ENCODE results near the gene PCBP3.
"Not testable (repeated sequence)": the region's sequence is repeated elsewhere in the genome, so short reads cannot be mapped to it uniquely, and the experiment has no call there.

PCBP3 gene

DNA sequence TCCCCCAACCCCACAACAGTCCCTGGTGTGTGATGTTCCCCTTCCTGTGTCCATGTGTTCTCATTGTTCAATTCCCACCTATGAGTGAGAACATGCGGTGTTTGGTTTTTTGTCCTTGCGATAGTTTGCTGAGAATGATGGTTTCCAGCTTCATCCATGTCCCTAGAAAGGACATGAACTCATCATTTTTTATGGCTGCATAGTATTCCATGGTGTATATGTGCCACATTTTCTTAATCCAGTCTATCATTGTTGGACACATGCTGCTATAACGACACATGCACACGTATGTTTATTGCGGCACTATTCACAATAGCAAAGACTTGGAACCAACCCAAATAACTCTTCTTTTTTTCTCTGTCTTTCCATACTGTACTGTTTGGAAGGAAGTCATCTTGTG, 66.8 kb downstream of the PCBP3 start:
- H3K36me3 ChIP-seq (ENCODE audit: control insufficient read depth, insufficient read depth, low read length) = not testable (repeated sequence)

DNA sequence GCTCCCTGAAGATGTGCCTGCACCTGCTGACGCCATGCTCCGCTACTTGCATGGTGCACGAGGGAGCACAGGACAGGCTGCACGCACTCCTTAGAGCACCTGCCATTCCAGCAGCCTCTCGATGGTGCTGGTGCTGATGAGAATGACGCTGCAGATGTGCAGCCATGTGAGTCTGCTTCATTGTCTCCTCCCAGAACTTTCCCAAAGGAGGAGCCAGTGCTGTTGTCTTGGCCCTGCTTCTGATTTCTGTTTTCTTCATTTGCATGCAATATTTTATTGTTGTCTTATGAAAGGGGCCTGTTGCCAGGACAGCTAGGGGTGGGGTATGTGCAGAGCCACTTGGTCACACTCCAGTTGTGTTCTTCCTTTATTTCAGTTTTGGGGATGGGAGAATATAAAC, 70.1 kb downstream of the PCBP3 start:
- Histone ChIP-seq H3K4me3 (ENCODE audit: low read length) (no peak overlapping the region), H3K4me1 (ENCODE audit: control insufficient read depth, insufficient read depth, low read length) (no peaks in the 10 kb centered on the region), H3K9me3 (ENCODE audit: control insufficient read depth, low read length) (no peaks in the 10 kb centered on the region), H3K36me3 (ENCODE audit: control insufficient read depth, insufficient read depth, low read length) (no peaks in the 10 kb centered on the region), H3K27me3 (ENCODE audit: control insufficient read depth, insufficient read depth, low read length) (no peaks in the 10 kb centered on the region), H3K9ac (ENCODE audit: low read length) (no peak overlapping the region)

More for the DNA sequence above, 66.8 kb downstream of the PCBP3 start:
- not testable (repeated sequence) for H3K4me3 ChIP-seq (ENCODE audit: low read length); H3K27me3 ChIP-seq (ENCODE audit: control insufficient read depth, insufficient read depth, low read length); H3K4me1 ChIP-seq (ENCODE audit: control insufficient read depth, insufficient read depth, low read length); H3K9me3 ChIP-seq (ENCODE audit: control insufficient read depth, low read length); H3K9ac ChIP-seq (ENCODE audit: low read length)

GRCh38 chr21:45715441-45715840, 71.9 kb downstream of the PCBP3 start:
- Histone ChIP-seq H3K36me3 (ENCODE audit: control insufficient read depth, insufficient read depth, low read length) (no peaks in the 10 kb centered on the region), H3K4me3 (ENCODE audit: low read length) (no peak overlapping the region), H3K9me3 (ENCODE audit: control insufficient read depth, low read length) (no peaks in the 10 kb centered on the region), H3K4me1 (ENCODE audit: control insufficient read depth, insufficient read depth, low read length) (no peaks in the 10 kb centered on the region), H3K9ac (ENCODE audit: low read length) (no peak overlapping the region), H3K27me3 (ENCODE audit: control insufficient read depth, insufficient read depth, low read length) (no peaks in the 10 kb centered on the region)

DNA sequence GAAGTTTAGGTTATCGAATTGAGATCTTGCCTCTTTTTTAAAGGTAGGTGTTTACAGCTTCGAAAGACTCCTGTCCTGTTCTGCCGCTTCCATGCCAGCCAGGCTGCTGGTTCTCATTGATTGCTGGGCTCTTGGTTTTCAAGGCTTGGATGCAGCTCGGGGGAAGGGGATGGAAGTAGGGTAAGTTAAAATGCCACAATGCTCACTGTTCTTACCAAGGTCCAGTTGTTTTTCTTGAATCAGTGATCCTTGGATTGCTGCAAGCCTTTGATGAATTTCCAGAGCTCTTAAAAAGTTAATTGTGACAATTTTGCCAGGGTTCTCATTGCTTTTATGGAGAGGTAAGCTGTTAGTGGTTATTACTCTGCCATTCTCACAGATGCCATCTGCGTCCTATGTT, 74.9 kb downstream of the PCBP3 start:
- Histone ChIP-seq H3K9ac (ENCODE audit: low read length) (no peak overlapping the region), H3K36me3 (ENCODE audit: control insufficient read depth, insufficient read depth, low read length) (no peaks in the 10 kb centered on the region), H3K27me3 (ENCODE audit: control insufficient read depth, insufficient read depth, low read length) (no peaks in the 10 kb centered on the region), H3K4me3 (ENCODE audit: low read length) (no peak overlapping the region), H3K4me1 (ENCODE audit: control insufficient read depth, insufficient read depth, low read length) (no peaks in the 10 kb centered on the region), H3K9me3 (ENCODE audit: control insufficient read depth, low read length) (no peaks in the 10 kb centered on the region)

GRCh38 chr21:45719177-45719802, 75.8 kb downstream of the PCBP3 start:
- Histone ChIP-seq H3K4me3 (ENCODE audit: low read length) (no peak overlapping the region), H3K9ac (ENCODE audit: low read length) (no peak overlapping the region), H3K4me1 (ENCODE audit: control insufficient read depth, insufficient read depth, low read length) (no peaks in the 10 kb centered on the region), H3K9me3 (ENCODE audit: control insufficient read depth, low read length) (no peaks in the 10 kb centered on the region), H3K27me3 (ENCODE audit: control insufficient read depth, insufficient read depth, low read length) (no peaks in the 10 kb centered on the region), H3K36me3 (ENCODE audit: control insufficient read depth, insufficient read depth, low read length) (no peaks in the 10 kb centered on the region)

DNA sequence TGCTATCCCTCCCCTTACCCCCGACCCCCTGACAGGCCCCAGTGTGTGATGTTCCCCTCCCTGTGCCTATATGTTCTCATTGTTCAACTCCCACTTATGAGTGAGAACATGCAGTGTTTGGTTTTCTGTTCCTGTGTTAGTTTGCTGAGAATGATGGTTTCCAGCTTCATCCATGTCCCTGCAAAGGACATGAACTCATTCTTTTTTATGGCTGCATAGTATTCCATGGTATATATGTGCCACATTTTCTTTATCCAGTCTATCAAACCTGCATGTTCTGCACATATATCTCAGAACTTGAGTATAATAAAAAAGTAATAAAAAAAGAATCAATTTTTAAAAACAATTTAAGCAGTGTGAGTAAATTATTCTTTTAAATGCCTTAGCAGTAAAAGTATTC, 76.7 kb downstream of the PCBP3 start:
- not testable (repeated sequence) for H3K27me3 ChIP-seq (ENCODE audit: control insufficient read depth, insufficient read depth, low read length); H3K9ac ChIP-seq (ENCODE audit: low read length); H3K36me3 ChIP-seq (ENCODE audit: control insufficient read depth, insufficient read depth, low read length); H3K4me3 ChIP-seq (ENCODE audit: low read length); H3K9me3 ChIP-seq (ENCODE audit: control insufficient read depth, low read length); H3K4me1 ChIP-seq (ENCODE audit: control insufficient read depth, insufficient read depth, low read length)

GRCh38 chr21:45721671-45722070, 78.1 kb downstream of the PCBP3 start:
- no peaks in the 10 kb centered on the region for H3K9me3 ChIP-seq (ENCODE audit: control insufficient read depth, low read length)
- H3K4me3 ChIP-seq (ENCODE audit: low read length) = no peak overlapping the region
- H3K36me3 ChIP-seq (ENCODE audit: control insufficient read depth, insufficient read depth, low read length) = no peaks in the 10 kb centered on the region
- H3K27me3 ChIP-seq (ENCODE audit: control insufficient read depth, insufficient read depth, low read length) = no peaks in the 10 kb centered on the region
- no peaks in the 10 kb centered on the region for H3K4me1 ChIP-seq (ENCODE audit: control insufficient read depth, insufficient read depth, low read length)
- no peak overlapping the region for H3K9ac ChIP-seq (ENCODE audit: low read length)

- H3K36me3 ChIP-seq (ENCODE audit: control insufficient read depth, insufficient read depth, low read length) = no peaks in the 10 kb centered on the region
- no peak overlapping the region for H3K4me3 ChIP-seq (ENCODE audit: low read length)
- no peaks in the 10 kb centered on the region for H3K27me3 ChIP-seq (ENCODE audit: control insufficient read depth, insufficient read depth, low read length)
- no peak overlapping the region for H3K9ac ChIP-seq (ENCODE audit: low read length)
- no peaks in the 10 kb centered on the region for H3K9me3 ChIP-seq (ENCODE audit: control insufficient read depth, low read length)
- no peaks in the 10 kb centered on the region for H3K4me1 ChIP-seq (ENCODE audit: control insufficient read depth, insufficient read depth, low read length)
Measured at GRCh38 chr21:45723049-45723958, 79.8 kb downstream of the PCBP3 start.

- no peak overlapping the region for H3K9ac ChIP-seq (ENCODE audit: low read length)
- H3K27me3 ChIP-seq (ENCODE audit: control insufficient read depth, insufficient read depth, low read length) = no peaks in the 10 kb centered on the region
- no peak overlapping the region for H3K4me3 ChIP-seq (ENCODE audit: low read length)
Measured at GRCh38 chr21:45724345-45724961, 80.9 kb downstream of the PCBP3 start.

GRCh38 chr21:45724994-45725843, 81.7 kb downstream of the PCBP3 start:
- no peak overlapping the region for H3K4me3 ChIP-seq (ENCODE audit: low read length)
- H3K27me3 ChIP-seq (ENCODE audit: control insufficient read depth, insufficient read depth, low read length) = no peaks in the 10 kb centered on the region
- H3K4me1 ChIP-seq (ENCODE audit: control insufficient read depth, insufficient read depth, low read length) = no peaks in the 10 kb centered on the region
- H3K9ac ChIP-seq (ENCODE audit: low read length) = no peak overlapping the region
- no peaks in the 10 kb centered on the region for H3K36me3 ChIP-seq (ENCODE audit: control insufficient read depth, insufficient read depth, low read length)
- H3K9me3 ChIP-seq (ENCODE audit: control insufficient read depth, low read length) = no peaks in the 10 kb centered on the region

More at GRCh38 chr21:45724345-45724961, 80.9 kb downstream of the PCBP3 start:
- Histone ChIP-seq H3K4me1 (ENCODE audit: control insufficient read depth, insufficient read depth, low read length) (no peaks in the 10 kb centered on the region), H3K9me3 (ENCODE audit: control insufficient read depth, low read length) (no peaks in the 10 kb centered on the region), H3K36me3 (ENCODE audit: control insufficient read depth, insufficient read depth, low read length) (no peaks in the 10 kb centered on the region)

GRCh38 chr21:45725844-45726200, 82.3 kb downstream of the PCBP3 start:
- no peaks in the 10 kb centered on the region for H3K36me3 ChIP-seq (ENCODE audit: control insufficient read depth, insufficient read depth, low read length)

More at GRCh38 chr21:45725844-45726200, 82.3 kb downstream of the PCBP3 start:
- Histone ChIP-seq H3K9ac (ENCODE audit: low read length) (no peak overlapping the region), H3K4me1 (ENCODE audit: control insufficient read depth, insufficient read depth, low read length) (no peaks in the 10 kb centered on the region), H3K27me3 (ENCODE audit: control insufficient read depth, insufficient read depth, low read length) (no peaks in the 10 kb centered on the region), H3K4me3 (ENCODE audit: low read length) (no peak overlapping the region), H3K9me3 (ENCODE audit: control insufficient read depth, low read length) (no peaks in the 10 kb centered on the region)
